HEK293T (cell line): ENCODE results near the gene LRRFIP1.

ENCODE experiments used
- CTCF ChIA-PET: fragments of 350-600 bp; formaldehyde crosslinking; extraction: SDS; loops from one replicate; lab custom pipeline; 2021; ENCODE audit warnings: antibody characterized with exemption, inconsistent platforms; lab: Yijun Ruan, JAX
- POLR2A ChIA-PET: fragments of 350-600 bp; formaldehyde crosslinking; extraction: SDS; loops from one replicate; lab custom pipeline; 2020; ENCODE audit warnings: antibody characterized with exemption, inconsistent platforms; lab: Yijun Ruan, JAX
- DNase-seq: peaks from one replicate; pipeline ENCODE4 v3.0.0; 2012; ENCODE audit warnings: mixed read lengths; ENCODE audit errors: extremely low spot score
- ARNT ChIP-seq: fragments of 450-650 bp; IDR thresholded peaks from 2 replicates; pipeline ENCODE4 v1.6.1; 2017; ENCODE audit warnings: mild to moderate bottlenecking
- BHLHE40 ChIP-seq: fragments of 450-650 bp; IDR thresholded peaks from 2 replicates; pipeline ENCODE4 v1.6.1; 2016; ENCODE audit warnings: mild to moderate bottlenecking, moderate library complexity, borderline replicate concordance
- CTBP1 ChIP-seq: fragments of 450-650 bp; IDR thresholded peaks from 2 replicates; pipeline ENCODE4 v1.6.1; 2016; ENCODE audit warnings: borderline replicate concordance
- ELF4 ChIP-seq: fragments of 450-650 bp; IDR thresholded peaks from 2 replicates; pipeline ENCODE4 v1.6.1; 2017; ENCODE audit warnings: antibody characterized with exemption
- FOXA1 ChIP-seq: fragments of 450-650 bp; IDR thresholded peaks from 2 replicates; pipeline ENCODE4 v1.6.1; 2016; ENCODE audit warnings: mild to moderate bottlenecking
- FOXK2 ChIP-seq: fragments of 450-650 bp; IDR thresholded peaks from 2 replicates; pipeline ENCODE4 v1.6.1; 2016; ENCODE audit warnings: mild to moderate bottlenecking
- FOXM1 ChIP-seq: fragments of 450-650 bp; IDR thresholded peaks from 2 replicates; pipeline ENCODE4 v1.6.1; 2017; ENCODE audit warnings: mild to moderate bottlenecking, borderline replicate concordance
- HDGF ChIP-seq: fragments of 450-650 bp; IDR thresholded peaks from 2 replicates; pipeline ENCODE4 v1.6.1; 2017; ENCODE audit warnings: antibody characterized with exemption, borderline replicate concordance
- L3MBTL2 ChIP-seq: fragments of 450-650 bp; conservative IDR thresholded peaks from 2 replicates; pipeline ENCODE4 v1.6.1; 2016; ENCODE audit warnings: mild to moderate bottlenecking
- LEF1 ChIP-seq: fragments of 450-650 bp; IDR thresholded peaks from 2 replicates; pipeline ENCODE4 v1.6.1; 2017; ENCODE audit warnings: mild to moderate bottlenecking, borderline replicate concordance
- NFRKB ChIP-seq: fragments of 450-650 bp; IDR thresholded peaks from 2 replicates; pipeline ENCODE4 v1.6.1; 2016; ENCODE audit warnings: mild to moderate bottlenecking, moderate library complexity
- PKNOX1 ChIP-seq: fragments of 450-650 bp; IDR thresholded peaks from 2 replicates; pipeline ENCODE4 v1.6.1; 2016
- SP1 ChIP-seq: fragments of 450-650 bp; IDR thresholded peaks from 2 replicates; pipeline ENCODE4 v1.6.1; 2017
- SUZ12 ChIP-seq: fragments of 450-650 bp; IDR thresholded peaks from 2 replicates; pipeline ENCODE4 v1.6.1; 2016; ENCODE audit warnings: mild to moderate bottlenecking
- TARDBP ChIP-seq: fragments of 450-650 bp; IDR thresholded peaks from 2 replicates; pipeline ENCODE4 v1.6.1; 2016
- ZNF384 ChIP-seq: fragments of 450-650 bp; IDR thresholded peaks from 2 replicates; pipeline ENCODE4 v1.6.1; 2016

Gene LRRFIP1

DNA sequence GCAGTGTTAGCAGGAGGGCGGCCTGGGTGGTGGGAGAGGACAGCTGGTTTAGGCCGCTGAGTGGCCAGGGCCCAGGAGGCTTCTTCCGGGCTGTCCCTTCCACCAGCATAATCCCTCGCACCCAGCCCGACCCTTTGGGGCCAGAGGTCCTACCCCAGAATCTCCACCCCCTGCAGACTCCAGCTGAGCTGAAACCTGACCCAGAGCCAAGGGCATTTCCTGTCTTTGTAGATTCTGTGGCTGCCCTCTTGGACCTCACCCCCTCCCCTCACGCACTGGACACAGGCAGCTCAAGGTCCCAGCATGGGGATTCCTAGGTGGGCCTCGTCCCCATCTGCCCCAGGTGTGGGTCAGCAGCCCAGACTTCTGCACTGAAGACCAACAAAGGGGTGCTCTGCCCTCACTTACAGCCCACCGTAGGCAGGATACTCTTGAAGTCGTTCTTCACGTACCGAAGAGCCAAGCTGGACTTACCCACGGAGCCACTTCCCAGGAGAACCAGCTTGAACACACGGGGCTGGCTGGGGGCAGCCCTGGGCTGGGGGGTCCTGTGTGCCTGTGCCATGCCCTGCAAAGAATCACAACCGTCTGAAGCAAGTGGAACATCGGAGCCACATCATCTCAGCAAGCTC lies 41.7 kb upstream of the LRRFIP1 start:
- ChIA-PET CTCF (no interaction called here), POLR2A (no interaction called here)
- no peak for DNase-seq
- TF ChIP-seq CTBP1 (no peak), SP1 (no peak)

- no peak for DNase-seq
- POLR2A ChIA-PET: no interaction called here
- TF ChIP-seq SP1 (no peak), LEF1 (no peak), PKNOX1 (no peak), FOXA1 (no peak), FOXK2 (no peak), NFRKB (no peak), L3MBTL2 (no peak), ZNF384 (no peak), CTBP1 (no peak), ARNT (no peak), TARDBP (no peak), FOXM1 (no peak), ELF4 (no peak), SUZ12 (no peak), BHLHE40 (no peak)
- CTCF ChIA-PET: no interaction called here
Measured at GRCh38 chr2:237588044-237588696, 39.2 kb upstream of the LRRFIP1 start.

DNA sequence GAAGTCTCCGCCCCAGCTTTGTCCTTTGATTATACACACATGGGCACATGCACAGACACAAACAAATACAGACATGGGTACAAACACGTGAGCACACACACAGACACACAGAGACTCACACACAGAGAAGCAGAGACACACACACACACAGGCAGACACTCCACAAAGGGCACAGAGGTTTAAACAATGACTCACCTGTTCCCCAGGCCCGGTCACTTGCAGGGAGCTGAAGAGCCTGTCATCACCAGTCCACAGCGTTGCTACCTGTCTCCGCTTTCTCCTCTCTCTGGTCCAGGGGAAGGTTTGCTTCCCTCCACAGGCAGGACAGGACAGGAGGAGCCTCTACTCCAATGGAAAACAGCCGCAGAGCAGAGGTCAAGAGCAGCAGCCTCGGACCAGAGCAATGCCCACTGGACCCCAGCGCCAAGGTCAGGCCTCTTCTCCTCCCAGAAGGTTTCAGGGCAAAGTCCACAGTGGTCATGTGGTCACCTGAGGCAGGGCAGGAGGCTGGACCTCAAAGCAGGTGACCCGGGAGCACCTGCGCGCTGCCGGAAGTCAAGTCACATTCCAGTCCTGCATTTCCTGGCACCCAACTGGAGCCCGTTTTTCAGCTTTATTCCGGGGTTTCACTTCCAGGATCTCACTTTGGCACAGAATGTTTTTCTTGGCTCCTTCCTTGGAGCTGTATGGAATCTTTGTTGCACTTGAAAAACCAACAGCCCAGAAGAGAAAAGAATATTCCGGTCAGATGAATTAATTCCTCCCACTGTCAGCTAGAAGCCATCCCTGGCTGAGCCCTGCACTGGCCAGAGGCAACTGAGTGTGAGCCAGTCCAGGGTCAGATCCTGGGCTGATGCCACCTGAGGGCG lies 36.9 kb upstream of the LRRFIP1 start, which contains the start of gene RAB17:
TSS of gene RAB17 (minus strand) at position 463 of the 869 bp plus-strand sequence. CDS start 4,580 bp downstream, outside the sequence.
- CTCF ChIA-PET: no interaction called here
- DNase-seq: no peak
- TF ChIP-seq SP1: no peak
- TF ChIP-seq HDGF: no peak
- TF ChIP-seq FOXA1: no peak
- POLR2A ChIA-PET: no interaction called here

DNA sequence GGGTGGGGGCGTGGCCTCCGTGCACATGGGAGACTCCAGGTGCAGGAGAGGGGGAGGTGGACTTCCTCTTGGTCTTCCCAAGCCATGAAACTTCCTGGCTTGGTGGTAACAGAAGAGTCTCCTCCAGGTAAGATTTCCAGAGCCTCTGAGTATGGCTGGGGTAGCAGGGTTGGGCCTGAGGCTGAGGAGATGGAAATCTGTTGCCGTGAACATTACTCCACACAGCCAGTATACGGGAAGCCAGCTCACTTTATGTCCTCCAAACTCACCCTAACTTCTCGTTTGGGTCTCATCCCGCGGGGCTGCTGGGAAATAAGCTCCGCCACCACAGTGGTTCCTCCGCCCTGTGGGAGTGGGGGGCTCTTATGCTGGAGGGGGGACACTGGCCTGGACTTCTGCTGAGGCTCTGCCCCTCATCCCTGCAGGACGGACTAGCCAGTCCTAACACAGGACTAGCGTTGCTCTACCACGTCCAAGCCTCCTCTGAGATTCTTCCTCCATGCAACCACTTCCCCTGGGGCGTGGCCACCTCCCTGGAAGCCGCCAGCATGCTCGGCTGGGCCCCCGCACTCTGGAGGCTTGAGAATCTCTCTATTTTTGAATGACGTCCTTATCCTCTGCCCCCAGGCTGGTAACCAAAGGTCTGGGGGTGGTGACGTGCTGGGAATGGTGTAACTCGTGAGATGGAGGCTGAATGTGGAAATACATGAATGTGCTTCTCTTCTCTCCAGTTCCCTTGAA lies 36.1 kb upstream of the LRRFIP1 start:
- ChIA-PET CTCF (interaction anchor here (0.6 kb wide), 1 partner anchor 271 kb away, joined by 3 read pairs; no protein-coding TSS in a partner anchor), POLR2A (no interaction called here)
- no peak for DNase-seq
- TF ChIP-seq L3MBTL2: no peak
- no peak for TF ChIP-seq FOXA1
- no peak for TF ChIP-seq SUZ12
- no peak for TF ChIP-seq CTBP1
- no peak for TF ChIP-seq LEF1
- no peak for TF ChIP-seq TARDBP
- TF ChIP-seq FOXK2: no peak
- no peak for TF ChIP-seq ZNF384
- TF ChIP-seq HDGF: no peak
- no peak for TF ChIP-seq BHLHE40
- TF ChIP-seq PKNOX1: no peak
- TF ChIP-seq ARNT: no peak
- no peak for TF ChIP-seq FOXM1
- TF ChIP-seq SP1: no peak
- TF ChIP-seq NFRKB: no peak
- TF ChIP-seq ELF4: no peak

- CTCF ChIA-PET: no interaction called here
- no peak for DNase-seq
- no peak for TF ChIP-seq BHLHE40
- TF ChIP-seq TARDBP: no peak
- no peak for TF ChIP-seq LEF1
- TF ChIP-seq PKNOX1: no peak
- POLR2A ChIA-PET: no interaction called here
Measured at GRCh38 chr2:237592425-237592980, 34.9 kb upstream of the LRRFIP1 start.

DNA sequence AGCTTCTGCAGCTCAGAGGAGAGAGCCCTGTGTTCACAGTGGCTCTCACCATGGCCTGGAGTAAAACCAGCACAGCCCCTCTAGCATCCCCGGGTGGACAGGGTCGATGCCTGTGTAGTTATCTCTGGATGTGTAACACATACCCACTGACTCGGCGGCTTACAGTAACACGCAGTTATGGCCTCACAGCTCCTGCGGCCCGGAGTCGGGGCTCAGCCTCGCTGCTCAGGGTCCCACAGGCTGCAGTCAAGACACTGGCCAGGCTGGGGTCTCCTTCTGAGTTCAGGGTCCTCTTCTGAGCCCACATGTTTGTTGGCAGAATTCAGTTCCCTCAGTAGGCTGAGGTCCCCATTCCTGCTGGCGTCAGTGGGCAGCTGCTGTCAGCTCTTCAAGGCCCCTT lies 34.4 kb upstream of the LRRFIP1 start:
- ChIA-PET CTCF (no interaction called here), POLR2A (no interaction called here)
- TF ChIP-seq TARDBP (no peak), ELF4 (no peak), BHLHE40 (no peak), FOXA1 (no peak), SP1 (no peak), LEF1 (no peak), NFRKB (no peak), ZNF384 (no peak), FOXK2 (no peak), L3MBTL2 (no peak), PKNOX1 (no peak), SUZ12 (no peak), HDGF (no peak)
- DNase-seq: no peak
